Skeletal muscle cell (primary cell): ENCODE measurements around the gene KIF2C.
"Not testable (repeated sequence)": the region's sequence is repeated elsewhere in the genome, so short reads cannot be mapped to it uniquely, and the experiment has no call there.

ENCODE experiments used
- DNase-seq: peaks from one replicate; pipeline ENCODE4 v3.0.0-alpha.2; 2010; ENCODE audit warnings: low read depth
- H3K4me3 ChIP-seq: 2 replicates; pipeline ENCODE4 v1.5.1; 2011; ENCODE audit warnings: low read depth, mild to moderate bottlenecking, control low read depth, low read length, moderate library complexity

KIF2C gene

DNA sequence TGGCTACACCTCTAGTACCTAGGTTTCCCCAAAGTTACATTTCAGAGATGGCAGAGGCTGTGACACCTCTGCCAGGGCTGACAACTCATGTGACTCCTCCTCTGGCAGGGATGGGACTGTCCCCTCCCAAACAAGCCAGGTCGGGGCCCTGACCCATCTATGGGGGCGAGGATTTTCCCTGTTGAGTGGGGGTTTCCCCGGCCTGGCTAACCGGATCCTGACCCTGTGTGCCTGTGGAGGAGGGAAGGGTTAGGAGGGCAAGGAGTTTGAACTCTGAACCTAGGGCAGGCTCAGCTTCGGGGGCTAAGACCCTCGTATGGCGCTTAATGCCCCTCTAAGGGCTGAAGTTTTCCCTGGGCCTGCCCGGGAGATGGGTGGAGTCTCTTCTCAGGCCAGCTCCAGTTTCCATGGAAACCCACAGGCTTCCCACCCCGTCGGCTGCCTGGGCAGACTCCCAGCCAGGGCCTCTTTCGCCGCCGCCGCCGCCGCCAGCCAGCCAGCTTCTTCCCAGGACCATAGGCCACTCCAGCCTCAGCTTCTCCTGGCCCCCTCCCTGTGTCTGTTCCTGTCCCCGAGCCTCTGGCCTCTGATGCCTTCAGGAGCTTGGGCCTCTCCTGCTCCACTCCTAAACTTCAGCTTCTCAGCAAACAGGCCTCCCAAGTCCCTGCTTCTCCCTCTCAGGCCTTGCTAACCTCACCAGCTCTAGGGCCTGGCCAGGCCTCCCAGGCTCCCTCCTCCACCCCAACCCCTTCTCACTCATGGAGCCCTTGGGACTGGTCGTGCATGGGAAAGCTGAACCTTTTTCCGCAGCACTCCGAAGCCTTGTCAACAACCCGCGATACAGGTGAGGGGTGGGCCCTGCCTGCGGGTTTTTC lies 68.7 kb downstream of the KIF2C start, which contains the start of gene BTBD19:
BTBD19 (plus strand) TSS at position 461 of the 875 bp plus-strand sequence; CDS start at position 759, 298 bp downstream.
- H3K4me3 ChIP-seq = peak within 1 kb of the TSS; percentile 49
- DNase-seq = peak; percentile 76

DNA sequence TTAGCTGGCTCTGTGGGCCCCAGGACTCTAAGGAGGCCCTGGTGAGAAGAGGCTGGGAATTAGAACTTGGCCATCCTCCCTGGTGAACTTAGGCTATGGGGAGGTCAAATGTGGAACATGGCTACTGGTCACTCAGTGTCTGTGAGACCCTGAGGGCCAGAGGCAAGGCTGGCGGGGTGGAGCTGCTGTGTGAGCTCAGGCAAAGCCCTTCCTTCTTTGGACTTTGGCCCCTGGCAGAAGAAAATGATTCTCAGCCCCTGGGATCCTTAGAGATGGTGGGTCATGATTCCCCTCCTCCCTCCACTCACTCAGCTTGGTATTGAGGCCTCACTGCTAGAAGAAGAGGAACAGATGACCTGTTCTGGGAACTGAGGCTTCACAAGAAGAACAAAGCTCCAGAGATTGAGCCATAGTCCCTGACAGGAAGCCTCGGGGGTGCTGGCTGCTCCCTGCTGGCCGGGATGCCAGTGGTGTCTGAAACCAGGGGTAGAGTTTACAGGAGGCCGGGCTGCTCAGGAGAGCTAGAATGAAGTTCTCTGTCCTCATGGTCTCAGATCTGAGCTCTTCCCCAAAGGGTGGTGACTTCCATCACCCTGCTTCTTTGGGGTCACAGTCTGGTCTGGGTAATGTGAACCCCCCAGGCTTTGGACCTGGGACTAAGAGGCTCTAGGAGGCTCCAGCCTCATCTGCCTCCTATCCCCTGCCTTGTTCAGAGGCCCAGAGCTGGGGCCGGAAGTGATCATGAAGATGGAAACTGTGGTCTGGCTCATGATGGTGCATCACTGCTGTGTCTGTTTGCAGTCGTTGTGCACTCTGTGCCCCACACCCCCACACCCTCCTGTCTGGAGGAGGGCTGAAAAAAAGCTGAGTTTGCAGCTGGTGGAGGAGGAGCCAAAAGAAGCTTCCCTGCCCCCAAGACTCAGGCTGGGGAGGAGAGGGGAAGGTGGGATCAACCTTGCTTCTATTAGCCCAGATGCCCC lies 69.6 kb downstream of the KIF2C start:
- DNase-seq = no peak
- H3K4me3 ChIP-seq = peak overlapping the region; percentile 49

- no peak overlapping the region for H3K4me3 ChIP-seq
- DNase-seq = no peak
Observed at GRCh38 chr1:44810101-44810761, 70.6 kb downstream of the KIF2C start.

DNA sequence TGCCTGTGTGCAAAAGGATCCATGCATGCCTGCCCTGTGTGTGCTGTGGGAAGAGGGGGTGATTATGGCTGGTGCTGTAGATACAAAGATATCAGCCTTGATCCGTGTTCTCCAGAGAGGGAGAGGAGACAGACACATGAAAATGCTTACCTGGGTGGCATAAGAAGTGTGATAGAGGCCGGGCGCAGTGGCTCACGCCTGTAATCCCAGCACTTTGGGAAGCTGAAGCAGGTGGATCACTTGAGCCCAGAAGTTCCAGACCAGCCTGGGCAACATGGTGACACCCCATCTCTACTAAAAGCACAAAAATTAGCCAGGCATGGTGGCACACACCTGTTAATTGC lies 71.1 kb downstream of the KIF2C start:
- not testable (repeated sequence) for DNase-seq, H3K4me3 ChIP-seq

DNA sequence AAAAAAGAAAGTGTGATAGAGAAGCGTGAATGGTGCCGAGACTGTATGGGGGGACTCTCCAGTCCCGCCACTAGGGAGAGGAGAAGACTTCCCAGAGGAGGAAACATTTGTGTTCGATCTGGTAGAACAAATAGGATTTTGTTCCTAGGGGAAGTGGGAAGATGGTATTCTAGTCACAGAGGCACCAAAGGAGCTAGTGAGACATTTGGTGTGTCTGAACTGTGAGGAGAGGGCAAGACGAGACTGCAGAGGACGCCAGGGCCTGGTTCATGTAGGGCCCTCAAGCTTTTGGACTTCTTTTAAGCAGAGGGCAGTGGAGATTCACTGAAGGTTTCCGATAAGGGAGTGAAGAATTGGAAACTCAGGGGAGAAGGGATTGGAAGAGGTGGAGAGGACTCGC lies 71.6 kb downstream of the KIF2C start:
- no peak overlapping the region for H3K4me3 ChIP-seq
- DNase-seq = no peak

GRCh38 chr1:44812822-44813543 lies 73.3 kb downstream of the KIF2C start:
- no peak for DNase-seq
- peak overlapping the region; percentile 30 for H3K4me3 ChIP-seq

- DNase-seq = not testable (repeated sequence)
Observed at GRCh38 chr1:44815926-44816325, 76.3 kb downstream of the KIF2C start.

DNA sequence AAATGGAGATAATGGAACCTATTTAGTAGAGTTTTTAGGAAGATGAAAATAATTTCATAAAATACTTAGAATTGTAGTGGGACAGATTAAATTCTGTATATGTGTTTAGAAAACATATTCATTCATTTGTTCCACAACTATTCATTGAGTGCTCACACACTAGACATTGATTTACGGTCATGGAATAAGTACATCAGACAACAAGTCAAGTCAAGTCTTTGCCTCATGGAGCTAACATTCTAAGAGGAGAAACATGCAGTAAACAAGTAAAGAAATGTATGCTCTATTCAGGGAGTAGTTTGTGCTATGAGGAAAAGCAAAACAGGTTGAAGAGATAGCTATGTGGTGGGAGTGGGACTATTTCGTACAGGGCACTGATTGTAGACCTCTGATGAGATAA lies 77.7 kb downstream of the KIF2C start:
- no peak for DNase-seq
- H3K4me3 ChIP-seq = no peak overlapping the region

More at GRCh38 chr1:44815926-44816325, 76.3 kb downstream of the KIF2C start:
- not testable (repeated sequence) for H3K4me3 ChIP-seq
